Activated naive CD4-positive, alpha-beta T cell (primary cell): ENCODE measurements around the gene OTOG.

Experiments used
- DNase-seq, 4 experiments: peaks; one replicate each; lab custom pipeline; 2025; lab: John Stamatoyannopoulos, UW

Gene OTOG

GRCh38 chr11:17517186-17517585 is 29.9 kb upstream of the OTOG start:
- DNase-seq = no peak

- no peak for DNase-seq
These were observed 28.7 kb upstream of the OTOG start for GRCh38 chr11:17518366-17518765.

- DNase-seq = no peak
These were observed 27.8 kb upstream of the OTOG start for GRCh38 chr11:17519061-17519885.

- DNase-seq = no peak
These were observed 25.8 kb upstream of the OTOG start for GRCh38 chr11:17521106-17521900.

- DNase-seq = no peak
These were observed 24.4 kb upstream of the OTOG start for GRCh38 chr11:17522655-17523054.

GRCh38 chr11:17524221-17524620 is 22.8 kb upstream of the OTOG start:
- DNase-seq = no peak

- DNase-seq = no peak
These were observed 21.5 kb upstream of the OTOG start for GRCh38 chr11:17525570-17525969.

GRCh38 chr11:17526326-17526725 is 20.7 kb upstream of the OTOG start:
- DNase-seq = no peak

GRCh38 chr11:17526931-17527627 is 20.0 kb upstream of the OTOG start:
- DNase-seq = no peak

GRCh38 chr11:17527628-17527995 is 19.4 kb upstream of the OTOG start:
- no peak for DNase-seq

GRCh38 chr11:17528181-17528691 is 18.8 kb upstream of the OTOG start:
- DNase-seq = peak in 2 of 4 experiments; percentile 11 to 28

GRCh38 chr11:17528906-17529843 is 17.9 kb upstream of the OTOG start:
- DNase-seq = no peak

GRCh38 chr11:17529844-17530185 is 17.2 kb upstream of the OTOG start:
- no peak for DNase-seq

- DNase-seq = no peak
These were observed 15.9 kb upstream of the OTOG start for GRCh38 chr11:17531071-17531600.

- no peak for DNase-seq
These were observed 15.4 kb upstream of the OTOG start for GRCh38 chr11:17531636-17532113.

- no peak for DNase-seq
These were observed 14.3 kb upstream of the OTOG start for GRCh38 chr11:17532784-17533183.

GRCh38 chr11:17533341-17533740 is 13.7 kb upstream of the OTOG start:
- no peak for DNase-seq

- DNase-seq = no peak
These were observed 13.2 kb upstream of the OTOG start for GRCh38 chr11:17533778-17534415.

- DNase-seq = no peak
These were observed 11.6 kb upstream of the OTOG start for GRCh38 chr11:17535488-17535887.

- no peak for DNase-seq
These were observed 9.8 kb upstream of the OTOG start for GRCh38 chr11:17537261-17537660.

GRCh38 chr11:17538054-17538453 is 9.0 kb upstream of the OTOG start:
- DNase-seq = no peak
